ENCODE data around the gene LHPP.

The LHPP gene

GRCh38 chr10:124512600-124512999, 51.0 kb downstream of the LHPP start:
- TF ChIP-seq SPI1 (IDR thresholded peaks at IDR 0.05; ENCODE audit: low read depth, low read length) (no peak), POLR2AphosphoS5 (IDR thresholded peaks at IDR 0.05; ENCODE audit: low read depth, low read length) (no peak), TAF1 (IDR thresholded peaks at IDR 0.05; ENCODE audit: low read depth, low read length) (no peak), POLR2A (IDR thresholded peaks at IDR 0.05; ENCODE audit: low read depth, low read length) (no peak), PAX5 (IDR thresholded peaks at IDR 0.05; ENCODE audit: insufficient read depth, low read length, severe bottlenecking) (no peak), POU2F2 (IDR thresholded peaks at IDR 0.05; ENCODE audit: low read depth, low read length) (no peak)
- FAIRE-seq = no peak
- no peak for DNase-seq (ENCODE audit: insufficient read length, low spot score)

GRCh38 chr10:124515244-124515970, 53.8 kb downstream of the LHPP start:
- no peak for FAIRE-seq

GRCh38 chr10:124516181-124516580, 54.6 kb downstream of the LHPP start:
- TF ChIP-seq POU2F2 (IDR thresholded peaks at IDR 0.05; ENCODE audit: low read depth, low read length) = no peak
- no peak for TF ChIP-seq POLR2AphosphoS5 (IDR thresholded peaks at IDR 0.05; ENCODE audit: low read depth, low read length)
- no peak for TF ChIP-seq PAX5 (IDR thresholded peaks at IDR 0.05; ENCODE audit: insufficient read depth, low read length, severe bottlenecking)
- TF ChIP-seq POLR2A (IDR thresholded peaks at IDR 0.05; ENCODE audit: low read depth, low read length) = no peak
- TF ChIP-seq SPI1 (IDR thresholded peaks at IDR 0.05; ENCODE audit: low read depth, low read length) = no peak
- no peak for TF ChIP-seq TAF1 (IDR thresholded peaks at IDR 0.05; ENCODE audit: low read depth, low read length)
- DNase-seq (ENCODE audit: insufficient read length, low spot score) (no peak), FAIRE-seq (no peak)

More at GRCh38 chr10:124515244-124515970, 53.8 kb downstream of the LHPP start:
- DNase-seq (ENCODE audit: insufficient read length, low spot score) = no peak
- TF ChIP-seq PAX5 (IDR thresholded peaks at IDR 0.05; ENCODE audit: insufficient read depth, low read length, severe bottlenecking) (no peak), POU2F2 (IDR thresholded peaks at IDR 0.05; ENCODE audit: low read depth, low read length) (no peak), POLR2A (IDR thresholded peaks at IDR 0.05; ENCODE audit: low read depth, low read length) (no peak), POLR2AphosphoS5 (IDR thresholded peaks at IDR 0.05; ENCODE audit: low read depth, low read length) (no peak), TAF1 (IDR thresholded peaks at IDR 0.05; ENCODE audit: low read depth, low read length) (no peak), SPI1 (IDR thresholded peaks at IDR 0.05; ENCODE audit: low read depth, low read length) (no peak)

- TF ChIP-seq POU2F2 (IDR thresholded peaks at IDR 0.05; ENCODE audit: low read depth, low read length) = no peak
- TF ChIP-seq TAF1 (IDR thresholded peaks at IDR 0.05; ENCODE audit: low read depth, low read length) = no peak
- no peak for TF ChIP-seq SPI1 (IDR thresholded peaks at IDR 0.05; ENCODE audit: low read depth, low read length)
- TF ChIP-seq PAX5 (IDR thresholded peaks at IDR 0.05; ENCODE audit: insufficient read depth, low read length, severe bottlenecking) = no peak
- no peak for TF ChIP-seq POLR2A (IDR thresholded peaks at IDR 0.05; ENCODE audit: low read depth, low read length)
- no peak for TF ChIP-seq POLR2AphosphoS5 (IDR thresholded peaks at IDR 0.05; ENCODE audit: low read depth, low read length)
- DNase-seq (ENCODE audit: insufficient read length, low spot score) (no peak), FAIRE-seq (no peak)
Observed at GRCh38 chr10:124516746-124517397, 55.2 kb downstream of the LHPP start.

- no peak for FAIRE-seq
- no peak for TF ChIP-seq POU2F2 (IDR thresholded peaks at IDR 0.05; ENCODE audit: low read depth, low read length)
- no peak for TF ChIP-seq TAF1 (IDR thresholded peaks at IDR 0.05; ENCODE audit: low read depth, low read length)
- TF ChIP-seq POLR2A (IDR thresholded peaks at IDR 0.05; ENCODE audit: low read depth, low read length) = no peak
- no peak for TF ChIP-seq PAX5 (IDR thresholded peaks at IDR 0.05; ENCODE audit: insufficient read depth, low read length, severe bottlenecking)
- no peak for TF ChIP-seq SPI1 (IDR thresholded peaks at IDR 0.05; ENCODE audit: low read depth, low read length)
- DNase-seq (ENCODE audit: insufficient read length, low spot score) = no peak
Observed at GRCh38 chr10:124517461-124517860, 55.8 kb downstream of the LHPP start.

- FAIRE-seq (no peak), DNase-seq (ENCODE audit: insufficient read length, low spot score) (no peak)
- no peak for TF ChIP-seq PAX5 (IDR thresholded peaks at IDR 0.05; ENCODE audit: insufficient read depth, low read length, severe bottlenecking)
- no peak for TF ChIP-seq POLR2AphosphoS5 (IDR thresholded peaks at IDR 0.05; ENCODE audit: low read depth, low read length)
- no peak for TF ChIP-seq TAF1 (IDR thresholded peaks at IDR 0.05; ENCODE audit: low read depth, low read length)
- TF ChIP-seq POU2F2 (IDR thresholded peaks at IDR 0.05; ENCODE audit: low read depth, low read length) = no peak
- TF ChIP-seq SPI1 (IDR thresholded peaks at IDR 0.05; ENCODE audit: low read depth, low read length) = no peak
- TF ChIP-seq POLR2A (IDR thresholded peaks at IDR 0.05; ENCODE audit: low read depth, low read length) = no peak
Observed at GRCh38 chr10:124517931-124518330, 56.3 kb downstream of the LHPP start.

- TF ChIP-seq POLR2AphosphoS5 (IDR thresholded peaks at IDR 0.05; ENCODE audit: low read depth, low read length) = no peak
- DNase-seq (ENCODE audit: insufficient read length, low spot score) = no peak
- no peak for FAIRE-seq
Observed at GRCh38 chr10:124518366-124518765, 56.7 kb downstream of the LHPP start.

GRCh38 chr10:124520558-124521428, 59.2 kb downstream of the LHPP start:
- TF ChIP-seq SPI1 (IDR thresholded peaks at IDR 0.05; ENCODE audit: low read depth, low read length) (no peak), POLR2A (IDR thresholded peaks at IDR 0.05; ENCODE audit: low read depth, low read length) (no peak), POLR2AphosphoS5 (IDR thresholded peaks at IDR 0.05; ENCODE audit: low read depth, low read length) (no peak), TAF1 (IDR thresholded peaks at IDR 0.05; ENCODE audit: low read depth, low read length) (no peak), PAX5 (IDR thresholded peaks at IDR 0.05; ENCODE audit: insufficient read depth, low read length, severe bottlenecking) (no peak), POU2F2 (IDR thresholded peaks at IDR 0.05; ENCODE audit: low read depth, low read length) (no peak)
- no peak for DNase-seq (ENCODE audit: insufficient read length, low spot score)
- no peak for FAIRE-seq

- DNase-seq (ENCODE audit: insufficient read length, low spot score) (no peak), FAIRE-seq (no peak)
- TF ChIP-seq TAF1 (IDR thresholded peaks at IDR 0.05; ENCODE audit: low read depth, low read length) (no peak), SPI1 (IDR thresholded peaks at IDR 0.05; ENCODE audit: low read depth, low read length) (no peak), POU2F2 (IDR thresholded peaks at IDR 0.05; ENCODE audit: low read depth, low read length) (no peak), POLR2AphosphoS5 (IDR thresholded peaks at IDR 0.05; ENCODE audit: low read depth, low read length) (no peak), POLR2A (IDR thresholded peaks at IDR 0.05; ENCODE audit: low read depth, low read length) (no peak), PAX5 (IDR thresholded peaks at IDR 0.05; ENCODE audit: insufficient read depth, low read length, severe bottlenecking) (no peak)
Observed at GRCh38 chr10:124521429-124521871, 59.8 kb downstream of the LHPP start.
